A673 (cell line): Measurements from ENCODE around the gene GPX4. TPM values are rescaled to one million over a fixed set of nuclear protein-coding genes. Genes with fewer than 3 reads are reported as not detected.
"Not testable (repeated sequence)": the region's sequence is repeated elsewhere in the genome, so short reads cannot be mapped to it uniquely, and the experiment has no call there.

Experiments
- BruUV-seq: library from RNA; stranded (reverse); fragments of 400-500 nt; replicated peaks from 2 replicates; lab custom pipeline; 2021; lab: Mats Ljungman, UMichigan
- CTCF ChIA-PET: fragments of 300-600 bp; sonication (Branson Sonifier 250); formaldehyde crosslinking; loops from one replicate; lab custom pipeline; 2022; ENCODE audit warnings: antibody characterized with exemption; lab: Charles Lee
- POLR2A ChIA-PET: fragments of 300-600 bp; sonication (Branson Sonifier 250); formaldehyde crosslinking; loops from one replicate; lab custom pipeline; 2022; ENCODE audit warnings: antibody characterized with exemption; ENCODE audit not compliant: low non-redundant PET; lab: Charles Lee
- DNase-seq: peaks from one replicate; pipeline ENCODE4 v3.0.0-alpha.2; 2015; ENCODE audit warnings: low spot score
- H3K27ac ChIP-seq: fragments of 200-600 bp; sonication (generic); 2 replicates; pipeline ENCODE4 v1.5.1; 2016; ENCODE audit warnings: mixed run types, low read depth, mild to moderate bottlenecking, mixed read lengths, antibody characterized with exemption, low read length; ENCODE audit not compliant: poor library complexity, severe bottlenecking
- H3K27me3 ChIP-seq: fragments of 200-600 bp; sonication (generic); replicated peaks from 2 replicates; pipeline ENCODE4 v1.6.1; 2017; ENCODE audit warnings: mixed run types, low read depth, mild to moderate bottlenecking, mixed read lengths, antibody characterized with exemption, low read length; ENCODE audit not compliant: insufficient read depth, poor library complexity
- H3K36me3 ChIP-seq: fragments of 200-600 bp; sonication (generic); 2 replicates; pipeline ENCODE4 v1.6.1; 2016; ENCODE audit warnings: mixed run types, mild to moderate bottlenecking, mixed read lengths, antibody characterized with exemption, low read length; ENCODE audit not compliant: insufficient read depth, poor library complexity, severe bottlenecking
- H3K4me1 ChIP-seq: fragments of 200-600 bp; sonication (generic); 2 replicates; pipeline ENCODE4 v1.6.1; 2017; ENCODE audit warnings: mixed run types, mild to moderate bottlenecking, mixed read lengths, antibody characterized with exemption, low read length; ENCODE audit not compliant: insufficient read depth, poor library complexity, severe bottlenecking
- H3K4me3 ChIP-seq: fragments of 200-600 bp; sonication (generic); 2 replicates; pipeline ENCODE4 v1.5.1; 2016; ENCODE audit warnings: low read depth, mixed run types, mild to moderate bottlenecking, mixed read lengths, low read length; ENCODE audit not compliant: poor library complexity, severe bottlenecking
- H3K9me3 ChIP-seq: fragments of 200-600 bp; sonication (generic); 2 replicates; pipeline ENCODE4 v1.6.1; 2016; ENCODE audit warnings: mixed run types, low read depth, mild to moderate bottlenecking, mixed read lengths, antibody characterized with exemption, low read length; ENCODE audit not compliant: poor library complexity, severe bottlenecking
- CTCF ChIP-seq: fragments of 300-800, 200-600 bp; sonication (generic); conservative IDR thresholded peaks from 2 replicates; pipeline ENCODE4 v1.5.1; 2017; ENCODE audit warnings: low read depth, mild to moderate bottlenecking, antibody characterized with exemption, low read length, moderate library complexity, mixed read lengths
- EZH2 ChIP-seq: fragments of 200-600 bp; sonication (generic); IDR thresholded peaks from 2 replicates; pipeline ENCODE4 v1.6.1; 2017; ENCODE audit warnings: borderline replicate concordance, low read depth, mild to moderate bottlenecking, mixed read lengths, antibody characterized with exemption, low read length; ENCODE audit not compliant: poor library complexity, severe bottlenecking
- intact Hi-C: fragments of 100-400 bp; cut with micrococcal nuclease; formaldehyde crosslinking; loops from one replicate; pipeline ENCODE4 v1.10.0; 2022; ENCODE audit not compliant: unreplicated experiment
- total RNA-seq: library from RNA; stranded (reverse); gene quantifications from 2 replicates; pipeline ENCODE4 v1.2.3, GENCODE V29; 2021

The GPX4 gene
- total RNA-seq, 1 experiment from 2014 or later: 368 TPM

GRCh38 chr19:1113030-1113985 is 9.5 kb downstream of the GPX4 start:
- intact Hi-C loops: loop anchor here (5.0 kb wide), 2 partner anchors 64 to 79 kb away; no protein-coding TSS in a partner anchor
- no peaks in the 10 kb centered on the region for H3K27me3 ChIP-seq
- DNase-seq: peak; percentile 91
- peak overlapping the region; percentile 54 for H3K27ac ChIP-seq
- H3K9me3 ChIP-seq: no peaks in the 10 kb centered on the region
- H3K36me3 ChIP-seq: peaks cover 25% of the 10 kb centered on the region
- H3K4me3 ChIP-seq: no peak overlapping the region
- CTCF ChIA-PET: interaction anchor here (0.5 to 1.4 kb wide), 10 partner anchors 9 to 128 kb away, joined by 3 to 6 read pairs (median 4); no protein-coding TSS in a partner anchor
- H3K4me1 ChIP-seq: peaks cover 9% of the 10 kb centered on the region
- BruUV-seq: no TSS peak
- POLR2A ChIA-PET: no interaction called here
- TF ChIP-seq CTCF (peak; percentile 95), EZH2 (no peak)

- H3K27me3 ChIP-seq: no peaks in the 10 kb centered on the region
- BruUV-seq: no TSS peak
- H3K4me1 ChIP-seq: peaks cover 9% of the 10 kb centered on the region
- no peaks in the 10 kb centered on the region for H3K9me3 ChIP-seq
- H3K27ac ChIP-seq: no peak overlapping the region
- TF ChIP-seq EZH2 (no peak), CTCF (no peak)
- intact Hi-C loops: loop anchor here (5.0 kb wide), 2 partner anchors 63 to 78 kb away; no protein-coding TSS in a partner anchor
- no peak for DNase-seq
- CTCF ChIA-PET: interaction anchor here (0.5 to 0.7 kb wide), 8 partner anchors 10 to 127 kb away, joined by 3 to 6 read pairs (median 3); no protein-coding TSS in a partner anchor
- peaks cover 23% of the 10 kb centered on the region for H3K36me3 ChIP-seq
- H3K4me3 ChIP-seq: no peak overlapping the region
- POLR2A ChIA-PET: no interaction called here
These were observed 10.2 kb downstream of the GPX4 start for GRCh38 chr19:1113986-1114483.

- CTCF ChIA-PET: not testable (repeated sequence)
These were observed 10.9 kb downstream of the GPX4 start for GRCh38 chr19:1114728-1115127.

More at GRCh38 chr19:1114728-1115127, 10.9 kb downstream of the GPX4 start:
- intact Hi-C loops: loop anchor here (5.0 kb wide), 2 partner anchors 63 to 78 kb away; no protein-coding TSS in a partner anchor
- H3K4me3 ChIP-seq, H3K4me1 ChIP-seq, H3K9me3 ChIP-seq, BruUV-seq, DNase-seq, H3K27me3 ChIP-seq, POLR2A ChIA-PET, H3K27ac ChIP-seq: not testable (repeated sequence)
- peaks cover 27% of the 10 kb centered on the region for H3K36me3 ChIP-seq
